Left hindlimb (tissue), 1 donor: ENCODE results near the gene DPPA4.
"Not testable (repeated sequence)": the region's sequence is repeated elsewhere in the genome, so short reads cannot be mapped to it uniquely, and the experiment has no call there.

Experiments used
- DNase-seq: peaks from one replicate; pipeline ENCODE4 v3.0.0-alpha.2; 2018

The DPPA4 gene

DNA sequence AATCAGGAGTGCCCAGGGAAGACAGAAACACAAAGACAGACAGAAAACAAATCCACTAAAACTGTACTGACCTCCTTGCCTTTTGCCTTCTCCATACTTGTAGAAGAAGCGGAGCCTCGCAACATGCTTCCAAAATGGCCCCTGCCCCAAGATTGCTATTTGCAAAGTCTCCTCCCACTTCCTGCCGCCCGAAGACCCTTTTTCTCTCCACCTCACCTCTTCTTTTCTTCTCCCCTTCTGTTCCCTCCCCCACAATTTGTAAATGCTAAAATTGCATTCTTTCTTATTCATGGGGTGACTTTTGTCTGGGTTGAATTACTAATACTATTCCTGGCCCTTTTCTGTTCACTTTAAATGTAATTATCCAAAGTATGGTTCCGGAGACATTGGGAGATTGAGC lies at the start of gene DPPA4:
TSS of gene DPPA4 (minus strand) at position 154 of the 400 bp plus-strand sequence. CDS start at position 125, 29 bp downstream.
- no peak for DNase-seq

GRCh38 chr3:109385442-109386318 lies 48.3 kb upstream of the DPPA4 start:
- no peak for DNase-seq

- no peak for DNase-seq
Measured at GRCh38 chr3:109384164-109384563, 46.8 kb upstream of the DPPA4 start.

DNA sequence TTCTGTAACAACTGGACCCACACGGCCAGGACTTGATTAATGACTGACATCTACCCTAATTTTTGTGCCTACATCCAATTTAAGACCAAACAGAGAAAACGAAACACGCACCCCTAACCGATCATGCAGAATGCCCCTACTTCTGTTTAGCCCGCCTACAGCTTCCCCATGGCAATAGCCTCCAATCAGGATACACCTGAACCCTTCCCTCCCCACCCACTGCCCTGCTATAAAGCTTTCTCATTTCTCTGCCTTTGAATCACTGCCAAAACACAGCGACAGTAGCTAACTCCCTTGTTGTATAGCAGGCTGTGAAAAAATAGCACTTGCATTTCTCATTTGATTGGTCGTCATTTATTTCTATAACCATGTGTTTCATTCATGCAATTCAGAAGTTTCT lies 45.2 kb upstream of the DPPA4 start:
- no peak for DNase-seq

DNA sequence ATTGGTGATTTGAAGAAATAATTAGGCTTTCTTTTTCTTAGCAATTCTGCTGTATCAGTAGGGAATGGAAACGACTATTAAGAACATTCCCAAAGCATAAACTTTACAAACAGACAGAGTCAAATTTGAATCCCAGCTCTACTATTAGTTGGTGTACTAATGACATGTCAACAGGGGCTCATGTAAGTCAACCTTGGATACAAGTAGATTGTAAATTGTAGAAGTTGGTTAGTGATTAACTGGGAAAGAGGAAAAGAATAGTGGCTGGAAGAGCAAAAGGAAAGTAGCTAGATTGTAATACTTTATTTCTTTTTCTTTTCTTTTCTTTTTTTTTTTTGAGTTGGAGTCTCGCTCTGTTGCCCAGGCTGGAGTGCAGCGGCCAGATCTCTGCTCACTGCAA lies 38.6 kb upstream of the DPPA4 start:
- DNase-seq = no peak

GRCh38 chr3:109374434-109374833 lies 37.1 kb upstream of the DPPA4 start:
- not testable (repeated sequence) for DNase-seq

- no peak for DNase-seq
Measured at GRCh38 chr3:109373933-109374332, 36.6 kb upstream of the DPPA4 start.

DNA sequence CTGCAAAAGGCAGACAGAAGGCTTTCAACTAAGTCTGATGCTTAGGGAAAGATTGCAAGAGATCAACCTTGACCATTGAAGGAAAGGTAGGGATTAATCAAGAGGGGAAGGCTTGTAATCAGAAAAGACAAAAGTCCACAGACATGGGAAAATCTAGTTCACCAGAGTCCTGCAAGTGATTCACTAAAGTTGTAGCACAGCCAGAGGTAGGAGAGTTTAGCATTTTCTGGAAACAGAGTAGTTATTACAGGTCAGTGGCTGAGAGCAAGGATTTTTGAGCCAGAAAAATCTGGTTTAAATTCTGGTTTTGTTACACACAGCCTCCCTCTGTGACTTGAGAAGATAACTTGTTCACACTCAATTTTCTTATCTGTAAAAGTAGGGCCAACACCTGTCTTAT lies 35.3 kb upstream of the DPPA4 start:
- DNase-seq = no peak

DNA sequence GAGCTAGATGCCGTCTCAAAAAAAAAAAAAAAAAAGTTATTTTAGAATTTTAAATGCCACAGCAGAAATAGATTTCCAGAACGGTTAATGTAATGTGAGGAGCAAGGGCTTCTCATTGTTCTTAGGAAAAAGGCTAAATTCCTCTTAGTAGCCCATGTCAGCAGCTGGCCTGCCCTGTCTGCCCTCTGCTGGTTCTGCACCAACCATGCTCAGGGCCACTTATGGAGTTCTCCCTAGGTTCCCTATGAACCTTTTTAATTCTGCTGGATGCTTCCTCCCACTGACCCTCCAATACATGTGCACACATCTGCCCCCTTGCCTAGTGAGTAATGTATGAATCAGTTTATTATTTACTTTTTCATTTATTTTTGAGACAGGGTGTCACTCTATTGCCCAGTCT lies 32.2 kb upstream of the DPPA4 start:
- no peak for DNase-seq

DNA sequence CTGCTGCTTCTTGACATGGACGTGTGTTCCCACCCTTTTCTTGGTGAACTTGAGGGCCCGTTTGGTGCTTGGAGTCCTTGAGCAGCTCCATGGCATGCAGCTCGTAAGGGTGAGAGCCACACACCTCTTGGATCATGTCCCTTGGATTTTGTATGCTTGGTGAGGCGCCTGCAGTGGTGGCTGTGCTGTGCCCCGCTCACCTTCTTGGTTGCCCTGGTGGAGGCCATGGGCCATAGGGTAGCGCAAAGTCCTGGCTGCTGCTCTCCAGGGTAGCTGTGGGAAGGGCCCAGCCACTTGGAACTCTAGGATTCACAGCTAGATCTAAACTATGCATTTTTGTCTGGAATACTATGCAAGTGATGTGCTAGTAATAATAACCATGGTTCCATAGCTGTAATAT lies 26.7 kb upstream of the DPPA4 start:
- DNase-seq = no peak

DNA sequence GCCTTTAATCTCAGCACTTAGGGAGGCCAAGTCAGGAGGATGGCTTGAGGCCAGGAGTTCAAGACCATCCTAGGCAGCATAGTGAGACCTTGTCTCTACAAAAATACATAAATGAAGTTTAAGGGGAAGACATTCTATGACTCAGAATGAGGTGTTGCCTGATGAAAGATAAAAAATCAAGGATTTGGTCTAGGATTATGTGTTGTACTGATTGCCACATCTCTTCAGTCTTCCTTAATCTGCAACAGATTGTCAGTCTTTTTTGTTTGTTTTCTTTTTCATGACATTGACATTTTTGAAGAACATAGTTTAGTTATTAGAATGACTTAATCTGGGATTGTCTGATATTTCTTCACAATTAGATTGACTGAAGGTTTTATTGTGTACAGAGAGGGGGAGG lies 26.3 kb upstream of the DPPA4 start:
- DNase-seq = no peak

DNA sequence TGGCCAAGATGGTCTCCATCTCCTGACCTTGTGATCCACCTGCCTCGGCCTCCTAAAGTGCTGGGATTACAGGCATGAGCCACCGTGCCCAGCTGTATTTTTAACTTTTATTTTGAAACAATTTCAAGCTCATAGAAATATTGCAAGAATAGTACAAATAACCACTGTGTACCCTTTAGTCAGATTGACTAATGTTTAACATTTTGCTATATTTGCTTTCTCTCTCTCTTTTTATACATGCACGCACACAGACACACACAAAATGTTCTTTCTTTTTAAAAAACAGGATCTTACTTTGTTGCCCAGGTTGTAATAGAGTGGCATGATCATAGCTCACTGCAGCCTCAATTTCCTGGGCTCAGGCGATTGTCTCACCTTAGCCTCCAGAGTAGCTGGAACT lies 25.5 kb upstream of the DPPA4 start:
- no peak for DNase-seq

DNA sequence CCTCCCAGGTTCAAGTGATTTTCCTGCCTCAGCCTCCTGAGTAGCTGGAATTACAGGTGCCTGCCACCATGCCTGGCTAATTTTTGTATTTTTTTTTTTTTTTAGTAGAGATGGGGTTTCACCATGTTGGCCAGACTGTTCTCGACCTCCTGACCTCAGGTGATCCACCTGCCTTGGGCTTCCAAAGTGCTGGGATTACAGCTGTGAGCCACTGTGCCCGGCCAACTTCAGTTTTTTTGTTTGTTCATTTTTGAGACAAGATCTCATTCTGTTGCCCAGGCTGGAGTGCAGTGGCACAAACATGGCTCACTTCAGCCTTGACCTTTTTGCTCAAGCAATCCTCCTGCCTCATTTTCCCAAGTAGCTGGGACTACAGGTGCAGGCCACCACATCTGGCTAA lies 21.5 kb upstream of the DPPA4 start:
- not testable (repeated sequence) for DNase-seq

DNA sequence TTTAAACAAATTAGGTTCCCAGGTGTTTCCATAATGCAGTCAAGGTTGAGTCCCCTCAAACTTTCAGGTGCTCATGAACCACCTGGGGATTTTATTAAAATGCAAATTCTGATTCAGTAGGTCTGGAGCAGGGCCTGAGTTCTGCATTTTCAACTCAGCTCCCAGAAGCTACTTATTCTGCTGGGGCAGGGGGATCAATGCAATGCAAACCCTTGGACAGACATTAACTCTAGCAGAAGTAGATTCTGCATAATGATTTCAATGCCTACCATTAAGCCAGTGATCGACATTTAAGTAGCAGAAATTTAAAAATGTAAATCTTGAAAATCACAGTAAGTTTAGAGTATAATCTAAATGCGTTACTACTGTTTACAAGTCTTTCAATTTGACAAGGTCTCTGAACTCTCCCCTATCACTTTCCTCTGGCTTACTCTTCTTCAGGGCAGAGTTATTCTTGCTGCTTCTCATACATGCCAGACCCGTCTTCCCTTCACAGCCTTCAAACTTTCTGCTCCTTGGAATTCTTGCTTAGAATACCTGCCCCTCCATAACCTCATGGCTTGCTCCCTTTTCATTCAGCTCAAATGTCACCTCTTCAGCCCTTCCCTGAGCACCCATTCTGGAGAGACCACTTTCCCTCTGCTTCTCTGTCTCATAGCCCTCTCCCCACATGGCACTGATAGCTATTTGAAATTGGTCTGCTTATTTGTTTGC lies 19.3 kb upstream of the DPPA4 start:
- DNase-seq = no peak

DNA sequence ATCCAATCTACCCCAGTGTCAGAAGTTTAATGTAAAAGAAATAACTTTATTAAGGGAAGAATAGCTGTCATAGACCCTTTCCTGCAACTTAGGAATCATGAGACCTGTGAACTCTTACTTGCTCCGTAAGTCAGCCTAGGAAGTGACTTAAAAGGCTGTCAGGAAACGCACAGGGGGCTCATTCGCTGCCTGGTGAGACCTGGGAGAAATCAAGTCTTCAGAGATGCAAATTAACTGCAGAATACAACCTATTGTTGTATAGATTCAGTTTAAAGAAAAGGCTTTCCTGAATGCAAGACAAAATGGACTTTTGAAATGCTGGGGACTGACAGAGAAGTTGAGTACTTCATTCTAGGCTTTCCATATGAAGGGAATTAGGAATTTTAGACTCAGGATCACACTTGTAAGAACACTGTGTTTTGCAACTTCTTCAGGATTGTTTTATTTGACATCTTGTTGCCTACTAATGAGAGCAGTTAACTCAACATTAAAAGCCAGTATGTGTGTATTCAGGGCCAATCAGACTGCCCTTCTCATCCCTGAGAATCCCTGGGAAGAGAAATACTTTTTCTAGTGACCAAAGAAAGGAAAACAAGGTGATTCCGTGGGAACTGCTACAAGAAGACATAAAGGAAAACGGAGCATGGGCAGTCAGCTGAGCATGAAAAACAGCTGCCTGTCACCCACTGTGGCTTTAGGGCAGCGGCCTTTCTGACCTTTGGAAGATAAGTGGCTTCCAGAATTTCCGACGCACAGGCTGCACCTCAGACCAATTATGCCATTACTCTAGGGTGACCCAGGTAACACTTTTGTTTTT lies 18.5 kb upstream of the DPPA4 start:
- no peak for DNase-seq

DNA sequence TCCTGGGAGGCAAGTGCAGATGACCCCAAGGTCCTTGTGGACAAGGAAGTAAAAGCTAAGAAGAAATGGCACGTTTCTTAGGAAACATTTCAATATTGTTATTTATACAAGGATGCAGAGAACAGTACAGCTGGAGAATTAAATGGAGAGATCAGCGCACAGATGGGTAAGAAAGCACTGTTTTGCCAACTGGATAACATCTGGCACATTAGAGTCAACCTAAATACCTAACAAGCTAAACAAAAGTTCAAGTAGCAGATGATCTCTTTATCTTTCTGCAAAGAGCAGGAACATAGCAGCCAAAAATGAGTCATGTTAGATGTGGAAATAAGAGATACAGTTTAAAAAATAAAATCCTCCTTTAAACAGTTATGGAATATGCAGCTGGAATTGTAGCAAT lies 15.7 kb upstream of the DPPA4 start:
- DNase-seq = no peak

DNA sequence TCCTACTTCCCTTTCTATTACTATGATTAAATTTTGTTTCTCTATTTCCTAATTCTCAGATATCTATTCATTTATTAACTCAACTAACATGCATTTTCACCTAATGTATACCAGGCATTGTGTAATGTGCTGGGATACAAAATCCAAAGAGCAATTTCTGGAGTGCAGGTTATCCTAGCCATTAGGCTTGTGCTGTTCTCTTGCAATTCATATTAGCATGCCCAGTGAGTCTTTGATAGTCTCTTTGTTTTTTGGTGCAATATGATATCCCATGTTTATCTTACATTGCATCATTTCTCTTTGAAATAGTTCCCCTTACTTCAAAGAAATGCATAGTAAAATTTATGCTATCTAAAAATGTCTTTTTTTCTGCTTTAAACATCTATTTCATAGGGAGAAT lies 13.9 kb upstream of the DPPA4 start:
- no peak for DNase-seq

DNA sequence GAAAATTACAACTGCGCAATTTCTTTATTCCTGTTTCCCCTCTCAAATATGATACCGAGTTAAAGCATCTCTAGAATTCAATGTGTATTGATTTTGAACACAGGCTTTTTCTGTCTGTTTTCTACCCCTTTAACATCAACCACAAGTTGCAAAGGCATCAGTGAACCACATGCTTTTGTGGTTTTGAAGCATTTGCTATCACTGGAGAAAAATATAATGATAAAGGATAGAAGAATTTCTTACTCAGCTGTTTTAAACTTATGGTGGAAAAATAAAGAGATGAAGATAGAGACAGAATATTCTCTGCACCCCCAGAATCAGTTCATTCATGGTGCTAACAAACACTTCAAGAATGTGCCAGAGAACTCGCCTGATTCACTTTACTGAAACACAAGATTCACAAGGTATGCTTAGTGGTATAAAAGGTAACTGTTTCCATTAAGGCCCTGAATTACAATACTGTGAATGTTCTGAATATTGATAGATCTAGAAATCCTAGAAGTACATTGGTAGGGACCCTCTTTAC lies 9.5 kb upstream of the DPPA4 start:
- DNase-seq = no peak

GRCh38 chr3:109346099-109346498 lies 8.8 kb upstream of the DPPA4 start:
- no peak for DNase-seq

- no peak for DNase-seq
Measured at GRCh38 chr3:109339714-109340648, 2.6 kb upstream of the DPPA4 start.

DNA sequence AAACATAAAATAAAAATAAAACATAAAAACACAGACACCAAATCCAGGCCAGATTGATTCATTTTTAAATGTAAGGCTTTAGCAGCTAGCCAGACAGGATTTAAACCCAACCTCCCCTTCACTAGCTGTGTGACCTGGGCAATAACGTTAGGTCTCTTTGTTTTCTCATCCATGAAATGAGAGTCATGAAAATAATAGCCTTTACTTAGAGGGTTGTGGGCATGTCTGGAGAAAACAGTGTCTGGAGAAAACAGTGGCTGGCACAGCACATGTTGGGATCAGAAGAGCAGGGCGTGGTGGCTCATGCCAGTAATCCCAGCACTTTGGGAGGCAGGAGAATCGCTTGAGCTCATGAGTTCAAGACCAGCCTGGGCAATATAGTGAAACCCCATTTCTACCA lies 1.9 kb upstream of the DPPA4 start:
- DNase-seq = no peak

- no peak for DNase-seq
Measured at GRCh38 chr3:109338322-109338721, 976 bp upstream of the DPPA4 start.
